Measurements from ENCODE around the gene ARHGAP30. TPM values are rescaled to one million over a fixed set of nuclear protein-coding genes. Genes with fewer than 3 reads are reported as not detected.
"Not testable (repeated sequence)": the region's sequence is repeated elsewhere in the genome, so short reads cannot be mapped to it uniquely, and the experiment has no call there.

Gene ARHGAP30
- polyA plus RNA-seq, 1 donor from 2014 or later = 138 TPM

GRCh38 chr1:161022432-161022831 is 47.3 kb downstream of the ARHGAP30 start:
- not testable (repeated sequence) for H3K36me3 Mint-ChIP-seq, H3K9me3 Mint-ChIP-seq, H3K27me3 Mint-ChIP-seq
- Mint-ChIP-seq H3K4me1 (peaks cover 16 to 22% (median 19%) of the 10 kb centered on the region in 3 donors), H3K4me3 (peak overlapping the region in 3 of 4 donors; percentile 67 to 91 (median 79)), H3K27ac (peak overlapping the region in 2 of 3 donors; percentile 53 to 92)

DNA sequence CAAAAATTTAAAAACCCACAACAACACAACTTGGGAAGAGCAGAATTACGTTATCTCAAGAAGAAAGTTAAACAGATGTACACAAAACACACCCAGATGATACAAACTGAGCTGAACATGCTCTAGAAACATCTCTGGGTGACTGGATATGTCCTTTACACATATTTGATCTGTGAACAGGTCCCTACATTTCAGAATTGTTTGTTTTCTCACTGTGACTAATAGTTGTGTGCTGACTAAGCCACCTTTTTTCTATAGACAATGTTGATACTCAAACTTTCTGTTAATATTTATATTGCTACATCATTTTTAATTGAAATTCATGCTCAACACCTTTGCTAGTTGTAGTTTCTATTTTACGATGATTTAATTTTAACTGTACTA is 47.7 kb downstream of the ARHGAP30 start:
- Mint-ChIP-seq H3K36me3 (peaks cover 2% of the 10 kb centered on the region), H3K4me3 (peak overlapping the region in 3 of 4 donors; percentile 79 to 92 (median 91)), H3K27me3 (peaks cover 2% of the 10 kb centered on the region), H3K27ac (peak overlapping the region; percentile 92 to 96 (median 95)), H3K9me3 (peaks cover 0 to 3% (median 2%) of the 10 kb centered on the region in 3 donors), H3K4me1 (peaks cover 14 to 22% (median 16%) of the 10 kb centered on the region in 3 donors)

GRCh38 chr1:161021165-161021969 is 48.3 kb downstream of the ARHGAP30 start:
- Mint-ChIP-seq H3K36me3 (peaks cover 2% of the 10 kb centered on the region), H3K9me3 (peaks cover 0 to 2% (median 0%) of the 10 kb centered on the region in 3 donors), H3K4me3 (peak overlapping the region; percentile 91 to 99 (median 95)), H3K27me3 (peaks cover 2% of the 10 kb centered on the region), H3K27ac (peak overlapping the region; percentile 92 to 96 (median 95)), H3K4me1 (peaks cover 11 to 22% (median 14%) of the 10 kb centered on the region in 3 donors)

GRCh38 chr1:161020509-161021164 is 49.1 kb downstream of the ARHGAP30 start, which contains the start of gene F11R:
F11R (minus strand) TSS chr1:161021152; CDS start chr1:161021073, 79 bp downstream.
- peaks cover 2% of the 10 kb centered on the region for H3K36me3 Mint-ChIP-seq
- peaks cover 11 to 22% (median 14%) of the 10 kb centered on the region in 3 donors for H3K4me1 Mint-ChIP-seq
- peak within 1 kb of the TSS; percentile 91 to 99 (median 95) for H3K4me3 Mint-ChIP-seq
- peak within 1 kb of the TSS; percentile 92 to 96 (median 95) for H3K27ac Mint-ChIP-seq
- H3K9me3 Mint-ChIP-seq = peaks cover 0 to 2% (median 0%) of the 10 kb centered on the region in 3 donors
- H3K27me3 Mint-ChIP-seq = peaks cover 2% of the 10 kb centered on the region

DNA sequence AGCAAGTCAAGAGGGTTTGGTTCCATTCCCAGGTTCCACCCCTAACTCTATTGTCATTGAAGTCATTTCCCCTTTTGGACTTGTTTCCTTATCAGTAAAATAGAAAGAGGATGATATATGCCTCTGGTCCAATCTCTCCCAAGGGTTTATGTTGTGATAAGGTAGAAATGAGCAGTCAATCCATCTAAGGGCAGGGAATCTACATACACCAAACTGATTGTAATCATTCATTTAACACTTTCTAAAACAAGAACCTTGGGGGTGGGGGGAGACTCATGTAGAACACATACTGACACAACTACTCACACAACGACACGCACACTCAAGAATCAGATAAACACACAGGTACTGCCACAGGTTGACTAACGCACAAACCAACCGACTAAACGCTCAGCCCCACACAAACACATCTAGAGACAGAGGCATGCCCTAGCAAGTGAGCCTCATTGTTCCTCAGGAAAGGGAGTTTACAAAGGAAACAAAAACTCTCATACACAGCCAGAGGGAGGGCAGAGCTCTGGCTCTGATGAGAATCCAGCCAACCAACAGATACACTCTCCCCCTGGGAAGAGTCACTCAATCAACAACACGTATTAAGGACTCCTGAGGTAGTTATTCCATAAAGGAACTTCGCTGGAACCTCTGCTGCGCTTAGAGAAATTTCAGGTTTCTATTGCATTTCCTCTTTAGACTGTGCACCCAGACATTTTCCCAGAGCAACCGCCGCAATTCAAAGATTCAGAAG is 49.8 kb downstream of the ARHGAP30 start:
- no peaks in the 10 kb centered on the region for H3K9me3 Mint-ChIP-seq
- H3K27ac Mint-ChIP-seq = peak overlapping the region; percentile 80 to 95 (median 92)
- peak overlapping the region; percentile 91 to 99 (median 95) for H3K4me3 Mint-ChIP-seq
- no peaks in the 10 kb centered on the region for H3K36me3 Mint-ChIP-seq
- peaks cover 11 to 22% (median 14%) of the 10 kb centered on the region in 3 donors for H3K4me1 Mint-ChIP-seq
- peaks cover 2% of the 10 kb centered on the region for H3K27me3 Mint-ChIP-seq

- peak overlapping the region in 1 of 3 donors; percentile 51 for H3K27ac Mint-ChIP-seq
- H3K4me3 Mint-ChIP-seq = peak overlapping the region in 3 of 4 donors; percentile 69 to 98 (median 91)
- not testable (repeated sequence) for H3K36me3 Mint-ChIP-seq, H3K9me3 Mint-ChIP-seq, H3K27me3 Mint-ChIP-seq
- H3K4me1 Mint-ChIP-seq = peaks cover 11 to 23% (median 15%) of the 10 kb centered on the region in 3 donors
These were observed 50.5 kb downstream of the ARHGAP30 start for GRCh38 chr1:161019111-161019660.

- Mint-ChIP-seq H3K9me3 (no peaks in the 10 kb centered on the region), H3K4me3 (peak overlapping the region in 2 of 4 donors; percentile 19 to 43), H3K36me3 (no peaks in the 10 kb centered on the region), H3K27ac (peak overlapping the region in 1 of 3 donors; percentile 79), H3K4me1 (peaks cover 17 to 29% (median 22%) of the 10 kb centered on the region in 3 donors), H3K27me3 (peaks cover 2% of the 10 kb centered on the region)
These were observed 51.1 kb downstream of the ARHGAP30 start for GRCh38 chr1:161018631-161018930.

- H3K4me1 Mint-ChIP-seq = peaks cover 23 to 34% (median 27%) of the 10 kb centered on the region in 3 donors
- peaks cover 2% of the 10 kb centered on the region for H3K27me3 Mint-ChIP-seq
- H3K4me3 Mint-ChIP-seq = peak overlapping the region in 2 of 4 donors; percentile 19 to 43
- no peaks in the 10 kb centered on the region for H3K36me3 Mint-ChIP-seq
- H3K27ac Mint-ChIP-seq = peak overlapping the region; percentile 36 to 79 (median 71)
- no peaks in the 10 kb centered on the region for H3K9me3 Mint-ChIP-seq
These were observed 51.7 kb downstream of the ARHGAP30 start for GRCh38 chr1:161017756-161018630.

- H3K36me3 Mint-ChIP-seq, H3K27me3 Mint-ChIP-seq, H3K9me3 Mint-ChIP-seq: not testable (repeated sequence)
- peak overlapping the region in 1 of 3 donors; percentile 36 for H3K27ac Mint-ChIP-seq
- peak overlapping the region in 1 of 4 donors; percentile 19 for H3K4me3 Mint-ChIP-seq
- H3K4me1 Mint-ChIP-seq = peaks cover 23 to 37% (median 27%) of the 10 kb centered on the region in 3 donors
These were observed 52.5 kb downstream of the ARHGAP30 start for GRCh38 chr1:161017181-161017580.

DNA sequence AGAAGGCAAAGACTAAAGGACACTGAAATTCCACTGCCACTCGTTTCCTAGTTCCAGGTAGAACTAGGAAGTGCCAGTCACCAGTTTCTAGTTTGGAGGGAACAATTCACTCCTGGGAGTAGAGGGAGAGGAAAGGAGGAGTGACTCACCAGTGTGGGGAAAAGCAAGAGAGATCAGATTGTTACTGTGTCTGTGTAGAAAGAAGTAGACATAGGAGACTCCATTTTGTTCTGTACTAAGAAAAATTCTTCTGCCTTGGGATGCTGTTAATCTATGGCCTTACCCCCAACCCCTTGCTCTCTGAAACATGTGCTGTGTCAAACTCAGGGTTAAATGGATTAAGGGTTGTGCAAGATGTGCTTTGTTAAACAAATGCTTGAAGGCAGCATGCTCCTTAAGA is 53.0 kb downstream of the ARHGAP30 start:
- peak overlapping the region in 1 of 3 donors; percentile 84 for H3K27ac Mint-ChIP-seq

GRCh38 chr1:161013488-161014230 is 56.0 kb downstream of the ARHGAP30 start:
- peak overlapping the region; percentile 71 to 89 (median 82) for H3K27ac Mint-ChIP-seq
- peak overlapping the region; percentile 74 to 94 (median 80) for H3K4me3 Mint-ChIP-seq
- H3K36me3 Mint-ChIP-seq = no peaks in the 10 kb centered on the region
- H3K27me3 Mint-ChIP-seq = no peaks in the 10 kb centered on the region
- no peaks in the 10 kb centered on the region for H3K9me3 Mint-ChIP-seq
- H3K4me1 Mint-ChIP-seq = peaks cover 12 to 20% (median 14%) of the 10 kb centered on the region in 3 donors

More for the DNA sequence above, 53.0 kb downstream of the ARHGAP30 start:
- H3K9me3 Mint-ChIP-seq, H3K36me3 Mint-ChIP-seq, H3K27me3 Mint-ChIP-seq: not testable (repeated sequence)
- H3K4me3 Mint-ChIP-seq = peak overlapping the region in 1 of 4 donors; percentile 19
- peaks cover 23 to 40% (median 27%) of the 10 kb centered on the region in 3 donors for H3K4me1 Mint-ChIP-seq

- peaks cover 12 to 20% (median 14%) of the 10 kb centered on the region in 3 donors for H3K4me1 Mint-ChIP-seq
These were observed 56.6 kb downstream of the ARHGAP30 start for GRCh38 chr1:161013131-161013487.

GRCh38 chr1:161012420-161012819 is 57.3 kb downstream of the ARHGAP30 start:
- no peaks in the 10 kb centered on the region for H3K27me3 Mint-ChIP-seq
- no peaks in the 10 kb centered on the region for H3K36me3 Mint-ChIP-seq
- H3K4me3 Mint-ChIP-seq = no peak overlapping the region
- no peaks in the 10 kb centered on the region for H3K9me3 Mint-ChIP-seq
- no peak overlapping the region for H3K27ac Mint-ChIP-seq
- H3K4me1 Mint-ChIP-seq = peaks cover 12 to 20% (median 14%) of the 10 kb centered on the region in 3 donors

More at GRCh38 chr1:161013131-161013487, 56.6 kb downstream of the ARHGAP30 start:
- Mint-ChIP-seq H3K9me3 (no peaks in the 10 kb centered on the region), H3K27me3 (no peaks in the 10 kb centered on the region), H3K36me3 (no peaks in the 10 kb centered on the region), H3K4me3 (peak overlapping the region; percentile 74 to 94 (median 80)), H3K27ac (peak overlapping the region; percentile 71 to 89 (median 82))
